Activated CD4-positive, alpha-beta T cell treated with anti-CD3 and anti-CD28 coated beads, Interleukin-2, Interleukin-4, amounts not matched to agents 100 ng/mL and 50 ng/mL, durations not matched to agents 16 hours and 8 hours (primary cell): Measurements from ENCODE around the gene GPC5.

Experiments used
- DNase-seq: peaks from one replicate; pipeline ENCODE4 v3.0.0-alpha.2; 2020; ENCODE audit warnings: low spot score

Gene GPC5

GRCh38 chr13:92362717-92363116 is 964.3 kb downstream of the GPC5 start:
- DNase-seq = no peak

DNA sequence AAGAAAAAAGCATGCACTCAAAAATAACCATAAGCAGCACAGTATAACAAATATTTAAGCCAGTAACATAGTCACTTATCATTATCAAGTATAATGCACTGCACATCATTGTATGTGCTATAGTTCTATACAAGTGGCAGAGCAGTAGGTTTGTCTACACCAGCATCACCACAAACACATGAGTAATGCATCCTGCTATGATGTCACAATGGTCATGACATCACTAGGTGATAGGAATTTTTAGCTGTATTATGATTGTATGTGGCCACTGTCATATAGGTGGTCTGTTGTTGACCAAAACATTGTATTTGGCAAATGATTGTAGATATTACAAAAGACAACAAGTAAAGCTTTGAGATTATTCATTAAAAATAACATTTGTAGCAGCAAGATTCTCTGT is 967.5 kb downstream of the GPC5 start:
- no peak for DNase-seq

DNA sequence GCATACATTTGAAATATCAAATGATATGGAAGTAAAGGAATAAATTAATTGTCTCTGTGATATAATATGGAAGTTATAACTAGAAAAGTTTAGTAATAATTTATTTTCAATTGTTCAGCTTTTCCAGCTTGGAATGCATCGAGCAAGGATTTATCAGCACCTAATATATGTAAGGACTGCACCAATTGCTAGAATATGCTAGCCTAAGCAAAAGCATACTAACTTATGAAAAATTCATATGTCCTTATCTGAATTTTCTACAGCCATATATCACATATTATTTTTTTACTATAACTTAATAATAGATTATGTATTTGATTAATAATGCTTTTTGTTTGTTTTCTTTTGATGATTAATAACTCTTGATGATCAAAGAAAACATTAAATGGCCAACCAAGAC is 979.0 kb downstream of the GPC5 start:
- DNase-seq = no peak

GRCh38 chr13:92379371-92379770 is 981.0 kb downstream of the GPC5 start:
- no peak for DNase-seq

DNA sequence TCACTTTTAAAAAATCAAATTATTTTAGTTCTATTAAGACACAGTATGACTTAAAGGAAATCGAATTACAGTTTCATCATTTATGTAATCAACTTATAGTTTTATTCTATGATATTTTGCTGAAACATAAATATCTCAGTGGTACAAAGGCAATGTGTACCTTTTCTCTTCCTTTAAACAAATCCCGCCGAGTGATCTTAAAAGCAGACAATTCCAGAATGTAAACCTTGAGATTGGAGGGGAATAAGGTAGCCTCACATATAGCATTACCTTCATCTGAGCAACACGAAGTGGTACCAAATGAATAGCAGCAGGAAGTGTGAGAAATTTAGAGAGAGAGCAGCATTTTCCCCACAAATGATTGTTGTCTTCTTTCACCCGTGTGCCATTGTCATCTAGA is 986.0 kb downstream of the GPC5 start:
- no peak for DNase-seq

GRCh38 chr13:92387245-92387644 is 988.8 kb downstream of the GPC5 start:
- DNase-seq = no peak

- no peak for DNase-seq
Observed at GRCh38 chr13:92390217-92390616, 991.8 kb downstream of the GPC5 start.

DNA sequence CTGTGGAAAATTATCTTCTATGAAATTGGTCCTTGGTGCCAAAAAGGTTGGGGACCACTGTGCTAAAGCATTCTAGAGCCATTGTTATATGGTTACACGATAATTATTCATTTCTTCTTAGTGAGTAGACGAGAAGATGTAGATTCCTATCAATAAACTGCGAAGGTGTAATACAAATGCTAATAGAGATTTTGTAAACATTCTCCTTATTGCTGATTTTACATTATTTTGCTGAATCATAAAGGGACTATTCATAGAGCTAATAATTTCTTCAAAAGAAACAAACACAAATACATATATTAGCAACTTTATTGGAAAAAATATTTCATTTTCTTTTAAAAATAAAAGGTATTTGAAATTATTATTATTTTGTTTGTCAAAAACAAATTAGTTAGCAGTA is 1005.2 kb downstream of the GPC5 start:
- DNase-seq = no peak

- DNase-seq = no peak
Observed at GRCh38 chr13:92407858-92408257, 1009.4 kb downstream of the GPC5 start.

DNA sequence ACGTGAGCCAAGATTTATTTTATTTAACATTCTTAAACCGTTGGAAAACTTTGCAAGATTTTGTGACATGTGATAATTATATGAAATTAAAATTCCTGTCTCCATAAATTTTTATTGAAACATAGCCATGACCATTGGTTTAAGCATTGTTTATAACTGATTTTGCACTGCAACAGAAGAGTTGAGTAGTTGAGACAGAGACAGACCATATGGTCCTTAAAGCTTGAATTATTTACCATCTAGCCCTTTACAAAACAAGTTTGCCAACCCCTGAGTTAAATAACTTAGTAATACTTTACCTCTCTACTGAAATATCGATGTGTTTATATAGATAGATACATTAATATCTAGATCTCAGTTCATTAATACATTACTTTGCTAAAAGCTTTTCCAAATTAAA is 1014.1 kb downstream of the GPC5 start:
- DNase-seq = no peak

- DNase-seq = no peak
Observed at GRCh38 chr13:92412996-92413395, 1014.6 kb downstream of the GPC5 start.

- no peak for DNase-seq
Observed at GRCh38 chr13:92413452-92413851, 1015.0 kb downstream of the GPC5 start.

DNA sequence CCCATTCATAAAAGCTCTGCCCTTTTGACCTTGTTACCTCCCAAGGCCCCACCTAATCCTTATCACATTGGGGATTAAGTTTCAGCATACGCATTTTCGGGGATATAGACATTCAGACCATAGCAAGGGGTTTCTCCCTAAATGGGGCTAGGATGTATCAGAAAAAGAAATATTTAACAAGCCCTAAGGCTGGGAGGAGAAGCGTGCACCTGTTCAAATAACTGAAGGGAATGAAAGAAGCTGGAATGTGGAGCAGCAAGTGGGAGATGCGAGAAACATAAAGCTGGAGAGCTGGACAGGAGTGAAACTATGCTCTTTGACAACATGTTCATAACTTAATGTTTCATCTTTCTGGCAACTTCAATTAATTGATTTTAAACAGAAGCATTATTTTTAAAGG is 1016.4 kb downstream of the GPC5 start:
- DNase-seq = no peak

GRCh38 chr13:92415781-92416180 is 1017.4 kb downstream of the GPC5 start:
- no peak for DNase-seq

- no peak for DNase-seq
Observed at GRCh38 chr13:92418818-92419412, 1020.5 kb downstream of the GPC5 start.

DNA sequence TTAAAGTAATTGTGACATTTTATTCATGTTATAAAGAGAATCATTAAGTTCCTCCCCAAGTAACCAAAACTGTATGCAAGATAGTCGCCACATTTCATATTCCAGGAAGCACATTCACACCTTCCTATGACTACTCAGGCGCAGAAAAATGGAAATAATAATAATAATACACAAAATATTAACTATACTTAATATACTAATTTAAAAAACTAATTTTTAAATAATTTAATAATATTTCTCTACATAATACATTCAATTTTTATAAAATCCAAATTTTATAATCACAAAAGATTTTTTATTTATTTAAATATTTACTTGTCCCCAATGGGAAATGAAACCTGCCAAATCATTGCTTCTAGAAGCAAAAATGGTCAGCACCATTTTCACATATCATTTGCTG is 1030.8 kb downstream of the GPC5 start:
- no peak for DNase-seq

DNA sequence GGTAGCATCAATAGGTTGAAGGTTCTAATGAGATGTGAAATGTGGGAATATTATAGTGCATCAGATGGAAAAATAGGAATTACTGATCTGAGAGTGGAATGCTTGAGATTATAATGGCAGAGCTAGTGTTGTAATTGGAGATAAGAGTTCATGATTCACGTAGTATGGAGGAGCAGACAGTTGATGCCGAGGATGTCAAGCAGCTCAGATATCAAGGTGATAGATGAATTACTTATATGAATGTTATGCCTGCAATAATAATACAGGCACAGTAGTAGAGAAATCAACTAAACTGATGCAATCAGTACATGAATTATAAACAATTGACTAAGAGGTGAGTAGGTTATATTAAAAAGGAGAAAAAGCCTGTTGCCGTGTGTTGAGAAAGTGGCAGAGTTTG is 1035.0 kb downstream of the GPC5 start:
- no peak for DNase-seq

DNA sequence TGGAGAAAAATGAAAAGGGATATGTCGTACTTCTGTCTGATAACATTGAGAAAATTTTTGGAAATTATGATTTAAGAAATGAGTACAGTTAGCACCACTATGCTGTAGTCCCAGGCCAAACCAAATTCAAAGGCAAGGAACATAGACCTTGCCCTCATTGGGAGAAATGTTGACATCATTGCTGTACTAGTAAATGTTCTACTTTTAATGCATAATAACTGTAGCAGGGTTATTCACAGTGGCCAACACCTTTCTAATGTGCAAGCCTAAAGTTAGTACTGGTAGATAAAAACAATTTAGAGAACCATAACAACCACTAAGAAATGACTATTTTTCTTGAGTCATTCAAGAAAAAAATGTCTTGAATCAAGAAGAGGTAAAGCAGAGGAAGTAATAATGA is 1035.5 kb downstream of the GPC5 start:
- no peak for DNase-seq

GRCh38 chr13:92436924-92437323 is 1038.5 kb downstream of the GPC5 start:
- no peak for DNase-seq

- no peak for DNase-seq
Observed at GRCh38 chr13:92444244-92444643, 1045.8 kb downstream of the GPC5 start.

DNA sequence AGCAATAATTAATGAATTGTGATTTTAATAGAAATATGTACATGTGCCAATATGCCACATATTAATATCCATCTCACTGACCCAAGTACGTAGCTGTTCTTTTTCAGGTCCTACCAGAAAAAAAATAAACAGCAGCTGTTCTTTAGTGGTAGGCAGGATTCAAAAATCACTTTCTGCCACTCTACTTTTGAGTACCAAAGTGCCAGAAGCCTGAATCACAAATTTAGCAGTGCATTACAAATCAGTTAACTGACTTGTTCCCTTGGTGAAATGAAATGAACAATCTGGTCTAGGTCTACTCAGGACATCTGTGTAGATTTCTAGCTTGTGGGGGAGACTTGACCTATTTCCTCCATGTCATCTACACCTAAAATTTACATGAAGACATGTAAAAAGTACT is 1052.6 kb downstream of the GPC5 start:
- no peak for DNase-seq

GRCh38 chr13:92452840-92453239 is 1054.4 kb downstream of the GPC5 start:
- no peak for DNase-seq

DNA sequence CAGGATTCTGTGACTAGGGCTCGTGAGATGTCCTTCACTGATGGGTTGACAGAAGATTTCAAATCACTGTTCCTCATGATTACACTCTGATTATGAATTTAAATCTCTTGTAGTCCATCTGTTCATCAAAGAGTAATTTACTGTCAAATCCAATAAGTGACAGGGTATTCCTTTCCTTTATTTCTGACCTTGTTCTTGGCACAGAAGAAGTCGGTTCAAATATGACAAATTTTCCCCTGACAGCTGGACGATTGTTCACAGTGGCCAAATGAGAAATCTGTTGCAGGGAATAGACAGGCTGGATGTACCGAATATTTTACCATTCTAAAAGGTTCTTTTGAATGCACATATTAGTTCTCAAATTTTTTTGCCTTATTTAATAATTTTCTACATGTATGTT is 1060.9 kb downstream of the GPC5 start:
- no peak for DNase-seq

DNA sequence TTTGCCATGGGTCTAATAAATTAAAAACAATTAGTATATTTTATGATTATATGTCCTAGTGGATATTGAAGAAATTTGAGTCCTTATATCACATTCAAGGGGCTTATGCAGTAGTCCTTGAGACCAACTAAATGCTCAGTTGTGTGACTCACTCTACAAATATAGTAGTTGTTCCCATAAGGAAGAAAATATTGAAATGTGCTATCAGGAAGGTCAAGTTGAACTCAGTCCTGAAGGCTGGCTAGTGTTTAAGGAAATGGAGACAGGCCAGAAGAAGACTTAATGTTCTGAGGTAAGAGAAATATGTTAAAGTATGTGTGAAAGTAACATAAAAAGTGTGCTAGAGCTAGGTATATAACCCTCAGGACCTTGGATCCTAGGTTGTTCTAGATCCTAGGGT is 1062.1 kb downstream of the GPC5 start:
- DNase-seq = no peak

- no peak for DNase-seq
Observed at GRCh38 chr13:92461402-92461801, 1063.0 kb downstream of the GPC5 start.
